HG02870 (cell line): ENCODE measurements around the gene INPP5F.
"Not testable (repeated sequence)": the region's sequence is repeated elsewhere in the genome, so short reads cannot be mapped to it uniquely, and the experiment has no call there.

ENCODE experiments used
- ATAC-seq: cut with Tn5 transposase; IDR thresholded peaks from one replicate; pipeline ENCODE4 v1.9.1; 2021; ENCODE audit warnings: mild to moderate bottlenecking, moderate library complexity; ENCODE audit not compliant: unreplicated experiment

INPP5F gene

GRCh38 chr10:119706521-119707278 lies 19.1 kb upstream of the INPP5F start:
- no peak for ATAC-seq

- not testable (repeated sequence) for ATAC-seq
Measured at GRCh38 chr10:119707331-119707730, 18.5 kb upstream of the INPP5F start.

- not testable (repeated sequence) for ATAC-seq
Measured at GRCh38 chr10:119710935-119711334, 14.9 kb upstream of the INPP5F start.

- ATAC-seq: no peak
Measured at GRCh38 chr10:119713744-119714483, 11.9 kb upstream of the INPP5F start.

- ATAC-seq: no peak
Measured at GRCh38 chr10:119714484-119714816, 11.4 kb upstream of the INPP5F start.

GRCh38 chr10:119715628-119716505 lies 10.0 kb upstream of the INPP5F start:
- ATAC-seq: no peak

- no peak for ATAC-seq
Measured at GRCh38 chr10:119723161-119723560, 2.7 kb upstream of the INPP5F start.

GRCh38 chr10:119723624-119724023 lies 2.2 kb upstream of the INPP5F start:
- no peak for ATAC-seq

GRCh38 chr10:119724593-119725516 lies 995 bp upstream of the INPP5F start:
- ATAC-seq: peak; percentile 1

- no peak for ATAC-seq
Measured at GRCh38 chr10:119725517-119725827, 378 bp upstream of the INPP5F start.

- ATAC-seq: no peak
Measured at GRCh38 chr10:119726676-119727261, 919 bp downstream of the INPP5F start.

- ATAC-seq: no peak
Measured at GRCh38 chr10:119728172-119728800, 2.4 kb downstream of the INPP5F start.

GRCh38 chr10:119734396-119735332 lies 8.8 kb downstream of the INPP5F start:
- no peak for ATAC-seq

GRCh38 chr10:119735451-119735850 lies 9.6 kb downstream of the INPP5F start:
- no peak for ATAC-seq

GRCh38 chr10:119736220-119736619 lies 10.4 kb downstream of the INPP5F start:
- no peak for ATAC-seq

GRCh38 chr10:119737039-119737663 lies 11.3 kb downstream of the INPP5F start:
- ATAC-seq: no peak

GRCh38 chr10:119737823-119738222 lies 12.0 kb downstream of the INPP5F start:
- ATAC-seq: no peak

GRCh38 chr10:119738962-119739361 lies 13.1 kb downstream of the INPP5F start:
- ATAC-seq: no peak
